GM12892 (cell line): ENCODE results near the gene ADIPOR1.

Source experiments
- POLR2A ChIP-seq: IDR thresholded peaks from 2 replicates; pipeline ENCODE4 v1.6.1; 2011; ENCODE audit warnings: low read depth, low read length, control low read depth
- POLR2AphosphoS5 ChIP-seq: IDR thresholded peaks from 2 replicates; pipeline ENCODE4 v1.6.1; 2011; ENCODE audit warnings: low read depth, low read length, control low read depth
- TAF1 ChIP-seq: IDR thresholded peaks from 2 replicates; pipeline ENCODE4 v1.6.1; 2011; ENCODE audit warnings: low read depth, mild to moderate bottlenecking, control low read depth, low read length, borderline replicate concordance

DNA sequence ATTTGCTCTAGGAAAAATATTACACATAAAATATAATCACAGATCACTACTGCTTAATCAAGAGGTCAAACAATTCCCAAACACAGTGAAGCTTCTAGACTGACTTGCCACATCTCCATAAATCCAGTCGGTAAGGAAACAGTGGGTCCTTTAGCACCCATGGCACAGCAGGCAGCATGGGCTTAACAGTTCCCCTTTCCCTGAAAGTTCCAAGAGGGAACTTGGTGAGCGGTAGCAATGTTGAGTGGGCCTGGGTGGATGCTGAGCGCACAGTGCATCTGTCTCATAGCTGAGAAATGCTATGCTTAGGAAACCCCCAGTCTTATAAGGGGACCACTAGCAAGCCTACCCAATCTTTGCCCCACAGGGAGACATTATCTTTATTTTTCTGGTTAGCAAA is 16.7 kb upstream of the ADIPOR1 start:
- TF ChIP-seq TAF1 (no peak), POLR2A (no peak), POLR2AphosphoS5 (no peak)
